Cardiac muscle cell (in vitro differentiated cells and primary cell): Measurements from ENCODE around the gene CHRNB4. TPM values are rescaled to one million over a fixed set of nuclear protein-coding genes. Genes with fewer than 3 reads are reported as not detected.

Experiments
- DNase-seq, 2 donors: peaks; one replicate each; pipeline versions ENCODE4 v3.0.0 to v3.0.0-alpha.2; 2010 to 2017; ENCODE audit warnings: low read depth in 1 of 2, low spot score in 1 of 2
- H3K27ac ChIP-seq: fragments of 200-600 bp; sonication (generic); 2 replicates; pipeline ENCODE4 v1.5.1; 2016
- H3K27me3 ChIP-seq: fragments of 200-600 bp; sonication (generic); 2 replicates; pipeline ENCODE4 v1.6.0; 2016; ENCODE audit warnings: control low read depth
- H3K36me3 ChIP-seq: fragments of 200-600 bp; sonication (generic); 2 replicates; pipeline ENCODE4 v1.5.1; 2016; ENCODE audit warnings: control low read depth
- H3K4me1 ChIP-seq: fragments of 200-600 bp; sonication (generic); 2 replicates; pipeline ENCODE4 v1.8.1; 2017; ENCODE audit warnings: low read depth, mild to moderate bottlenecking, mixed run types
- H3K4me3 ChIP-seq: fragments of 200-600 bp; sonication (generic); 2 replicates; pipeline ENCODE4 v1.5.1; 2016; ENCODE audit warnings: mild to moderate bottlenecking
- H3K9me3 ChIP-seq: fragments of 200-600 bp; sonication (generic); 2 replicates; pipeline ENCODE4 v1.5.1; 2017; ENCODE audit warnings: low read depth, mild to moderate bottlenecking, control low read depth
- polyA plus RNA-seq: library from polyadenylated mRNA; unstranded; fragments of >200 nt; fragmentation: Nextera tagmentation; extraction: Ambion mirVana; gene quantifications from 2 replicates; pipeline ENCODE4 v1.2.1, GENCODE V29; 2016
- total RNA-seq: library from RNA; depleted of rRNA; stranded (reverse); fragments of >200 nt; gene quantifications from 2 replicates; pipeline ENCODE4 v1.2.3, GENCODE V29; 2016
- TF ChIP-seq, protein P1 (sequence below): IDR thresholded peaks from 2 replicates; pipeline ENCODE4 v1.5.1; 2012; ENCODE audit warnings: low read depth, mild to moderate bottlenecking, low read length

CHRNB4 gene
- total and polyA plus RNA-seq, 2 experiments from 2014 or later = 0.57 TPM; not detected in 1

- Histone ChIP-seq H3K27me3 (no peaks in the 10 kb centered on the region), H3K4me3 (no peak overlapping the region), H3K36me3 (no peaks in the 10 kb centered on the region), H3K27ac (no peak overlapping the region), H3K9me3 (no peaks in the 10 kb centered on the region), H3K4me1 (no peaks in the 10 kb centered on the region)
- TF ChIP-seq, protein P1, sequence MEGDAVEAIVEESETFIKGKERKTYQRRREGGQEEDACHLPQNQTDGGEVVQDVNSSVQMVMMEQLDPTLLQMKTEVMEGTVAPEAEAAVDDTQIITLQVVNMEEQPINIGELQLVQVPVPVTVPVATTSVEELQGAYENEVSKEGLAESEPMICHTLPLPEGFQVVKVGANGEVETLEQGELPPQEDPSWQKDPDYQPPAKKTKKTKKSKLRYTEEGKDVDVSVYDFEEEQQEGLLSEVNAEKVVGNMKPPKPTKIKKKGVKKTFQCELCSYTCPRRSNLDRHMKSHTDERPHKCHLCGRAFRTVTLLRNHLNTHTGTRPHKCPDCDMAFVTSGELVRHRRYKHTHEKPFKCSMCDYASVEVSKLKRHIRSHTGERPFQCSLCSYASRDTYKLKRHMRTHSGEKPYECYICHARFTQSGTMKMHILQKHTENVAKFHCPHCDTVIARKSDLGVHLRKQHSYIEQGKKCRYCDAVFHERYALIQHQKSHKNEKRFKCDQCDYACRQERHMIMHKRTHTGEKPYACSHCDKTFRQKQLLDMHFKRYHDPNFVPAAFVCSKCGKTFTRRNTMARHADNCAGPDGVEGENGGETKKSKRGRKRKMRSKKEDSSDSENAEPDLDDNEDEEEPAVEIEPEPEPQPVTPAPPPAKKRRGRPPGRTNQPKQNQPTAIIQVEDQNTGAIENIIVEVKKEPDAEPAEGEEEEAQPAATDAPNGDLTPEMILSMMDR = no peak
- no peak for DNase-seq
Measured at GRCh38 chr15:78651930-78652615, 11.1 kb upstream of the CHRNB4 start.

DNA sequence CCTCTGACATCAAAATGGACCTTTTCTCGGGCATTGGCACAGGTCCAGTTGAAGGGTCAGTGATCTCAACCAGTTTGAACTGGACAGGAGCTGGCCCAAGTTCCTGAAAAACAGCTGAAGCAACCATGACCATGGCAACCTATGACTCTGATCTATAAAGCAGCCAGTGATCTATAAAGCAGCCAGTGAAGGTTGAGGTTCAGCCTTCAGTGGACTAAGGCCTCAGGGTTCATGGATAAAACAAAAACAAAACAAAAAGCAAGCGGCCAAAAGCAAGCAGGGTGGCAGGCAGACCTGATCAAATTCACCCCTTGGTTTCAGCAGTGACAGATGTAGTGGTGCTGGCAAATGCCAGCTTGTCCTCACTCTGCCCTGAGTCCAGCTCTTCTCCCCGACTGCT lies 10.0 kb upstream of the CHRNB4 start:
- Histone ChIP-seq H3K27me3 (no peaks in the 10 kb centered on the region), H3K4me3 (no peak overlapping the region), H3K27ac (no peak overlapping the region), H3K4me1 (no peaks in the 10 kb centered on the region), H3K9me3 (no peaks in the 10 kb centered on the region), H3K36me3 (no peaks in the 10 kb centered on the region)
- TF ChIP-seq, protein P1 = no peak
- no peak for DNase-seq

DNA sequence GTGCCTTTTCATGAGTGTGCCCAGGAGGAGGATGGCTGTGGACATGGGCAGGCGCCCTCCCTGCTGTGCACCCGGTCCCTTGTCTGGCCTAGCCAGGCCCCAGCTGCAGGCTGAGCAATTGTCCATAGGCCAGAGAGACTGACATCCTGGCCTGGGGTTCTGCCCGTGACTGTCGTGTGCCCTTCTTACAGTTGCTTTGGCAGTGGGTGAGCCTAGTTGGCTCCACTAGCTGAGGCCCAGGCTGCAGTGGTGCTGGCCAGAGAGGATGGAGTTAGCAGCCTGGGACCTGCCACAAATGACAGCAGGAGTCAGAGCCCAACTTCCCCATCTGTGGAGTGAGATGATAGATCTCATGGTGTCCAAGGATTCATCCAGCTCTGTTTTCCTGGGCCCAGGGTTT lies 9.0 kb upstream of the CHRNB4 start:
- Histone ChIP-seq H3K27me3 (no peaks in the 10 kb centered on the region), H3K27ac (no peak overlapping the region), H3K4me1 (no peaks in the 10 kb centered on the region), H3K36me3 (no peaks in the 10 kb centered on the region), H3K4me3 (no peak overlapping the region), H3K9me3 (no peaks in the 10 kb centered on the region)
- no peak for DNase-seq
- TF ChIP-seq, protein P1 = no peak

DNA sequence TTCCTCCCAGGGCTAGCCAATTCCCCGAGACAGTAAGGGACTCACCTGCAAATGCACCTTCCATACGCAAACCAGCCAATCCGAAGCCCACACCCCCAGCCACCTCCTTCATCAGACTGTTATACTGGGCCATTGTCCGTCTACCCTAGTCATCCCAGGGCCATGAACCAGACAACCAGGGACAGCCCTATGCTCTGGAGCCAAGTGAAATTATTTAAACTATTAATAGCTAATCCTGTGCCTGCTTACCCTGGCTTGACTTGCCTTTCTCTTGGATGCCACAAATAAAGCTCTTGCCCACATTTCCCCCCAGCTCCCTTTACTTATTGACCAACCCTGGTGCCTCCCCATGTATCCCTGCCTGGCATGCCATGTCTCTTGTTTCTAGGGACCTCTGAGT lies 4.0 kb upstream of the CHRNB4 start:
- Histone ChIP-seq H3K4me3 (no peak overlapping the region), H3K27ac (no peak overlapping the region), H3K9me3 (no peaks in the 10 kb centered on the region), H3K27me3 (no peaks in the 10 kb centered on the region), H3K36me3 (no peaks in the 10 kb centered on the region), H3K4me1 (no peaks in the 10 kb centered on the region)
- TF ChIP-seq, protein P1 = no peak
- DNase-seq = no peak

- H3K4me3 ChIP-seq = no peak overlapping the region
- TF ChIP-seq, protein P1 = no peak
Measured at GRCh38 chr15:78642331-78642730, 1.3 kb upstream of the CHRNB4 start.

More at GRCh38 chr15:78642331-78642730, 1.3 kb upstream of the CHRNB4 start:
- Histone ChIP-seq H3K36me3 (no peaks in the 10 kb centered on the region), H3K4me1 (peaks cover 5% of the 10 kb centered on the region), H3K27ac (no peak overlapping the region), H3K9me3 (no peaks in the 10 kb centered on the region), H3K27me3 (no peaks in the 10 kb centered on the region)
- no peak for DNase-seq
